Measurements from ENCODE around the gene COL2A1.

The COL2A1 gene

GRCh38 chr12:47942614-47943225 is 61.6 kb downstream of the COL2A1 start:
- no peak for DNase-seq

- no peak for DNase-seq
These were observed 62.2 kb downstream of the COL2A1 start for GRCh38 chr12:47941871-47942613.

- no peak for DNase-seq
These were observed 62.8 kb downstream of the COL2A1 start for GRCh38 chr12:47941475-47941780.

- no peak for DNase-seq
These were observed 63.4 kb downstream of the COL2A1 start for GRCh38 chr12:47940773-47941474.

GRCh38 chr12:47939009-47939601 is 65.2 kb downstream of the COL2A1 start:
- no peak for DNase-seq

- no peak for DNase-seq
These were observed 65.7 kb downstream of the COL2A1 start for GRCh38 chr12:47938594-47938993.

- DNase-seq, result no peak
These were observed 66.2 kb downstream of the COL2A1 start for GRCh38 chr12:47938093-47938492.

- no peak for DNase-seq
These were observed 69.1 kb downstream of the COL2A1 start for GRCh38 chr12:47935184-47935583.

- DNase-seq, result no peak
These were observed 73.1 kb downstream of the COL2A1 start for GRCh38 chr12:47931187-47931586.

- DNase-seq, result no peak
These were observed 73.6 kb downstream of the COL2A1 start for GRCh38 chr12:47930634-47931033.

- no peak for DNase-seq
These were observed 76.9 kb downstream of the COL2A1 start for GRCh38 chr12:47927346-47927745.
